GM10248 (cell line): Measurements from ENCODE around the gene PNMA5.
"Not testable (repeated sequence)": the region's sequence is repeated elsewhere in the genome, so short reads cannot be mapped to it uniquely, and the experiment has no call there.

Experiments
- CTCF ChIA-PET: fragments of 300-600 bp; sonication (Branson Sonifier 250); formaldehyde crosslinking; extraction: SDS; loops from one replicate; lab custom pipeline; 2021; ENCODE audit warnings: antibody characterized with exemption; lab: Yijun Ruan, JAX
- POLR2A ChIA-PET: fragments of 350-650 bp; sonication (Branson Sonifier 250); formaldehyde crosslinking; extraction: SDS; loops from one replicate; lab custom pipeline; 2020; ENCODE audit warnings: antibody characterized with exemption; lab: Yijun Ruan, JAX
- DNase-seq: peaks from one replicate; pipeline ENCODE4 v3.0.0; 2012; ENCODE audit errors: extremely low spot score
- CTCF ChIP-seq: IDR thresholded peaks from 2 replicates; pipeline ENCODE4 v1.5.1; 2012; ENCODE audit warnings: mild to moderate bottlenecking, low read depth; ENCODE audit errors: extremely low read depth, missing control alignments, control extremely low read depth

PNMA5 gene

GRCh38 chrX:152993933-152994332, at the start of gene PNMA5:
Gene PNMA5, minus strand, starts transcription at chrX:152994116. Its CDS starts 2,518 bp downstream, at chrX:152991598.
- POLR2A ChIA-PET: no interaction called here
- TF ChIP-seq CTCF: no peak
- DNase-seq: no peak
- CTCF ChIA-PET: no interaction called here

GRCh38 chrX:153032397-153033118, 38.6 kb upstream of the PNMA5 start:
- peak; percentile 85 for DNase-seq
- ChIA-PET CTCF (interaction anchor here (0.7 to 2.6 kb wide), 21 partner anchors 9 to 670 kb away, joined by 3 to 21 read pairs (median 5); partner anchors contain the start of gene HAUS7), POLR2A (interaction anchor here (1.2 kb wide), 1 partner anchor 302 kb away, joined by 3 read pairs; the partner anchor contains the start of gene ZNF275)
- TF ChIP-seq CTCF: peak; percentile 86

GRCh38 chrX:153030801-153031200, 36.9 kb upstream of the PNMA5 start:
- CTCF ChIA-PET: interaction anchor here (0.9 kb wide), 1 partner anchor 89 kb away, joined by 3 read pairs; no protein-coding TSS in a partner anchor
- no peak for TF ChIP-seq CTCF
- no peak for DNase-seq
- POLR2A ChIA-PET: interaction anchor here (0.5 kb wide), 1 partner anchor 72 kb away, joined by 3 read pairs; no protein-coding TSS in a partner anchor

- POLR2A ChIA-PET: no interaction called here
- no peak for TF ChIP-seq CTCF
- DNase-seq: no peak
- CTCF ChIA-PET: interaction anchor here (1.0 to 1.4 kb wide), 2 partner anchors 479 to 638 kb away, joined by 3 to 5 read pairs; no protein-coding TSS in a partner anchor
Measured at GRCh38 chrX:153029875-153030274, 36.0 kb upstream of the PNMA5 start.

- POLR2A ChIA-PET: no interaction called here
- CTCF ChIA-PET: interaction anchor here (1.0 to 1.4 kb wide), 2 partner anchors 479 to 639 kb away, joined by 3 to 5 read pairs; no protein-coding TSS in a partner anchor
- no peak for DNase-seq
Measured at GRCh38 chrX:153029162-153029561, 35.2 kb upstream of the PNMA5 start.

GRCh38 chrX:153028487-153028886, 34.6 kb upstream of the PNMA5 start:
- DNase-seq, CTCF ChIA-PET, POLR2A ChIA-PET: not testable (repeated sequence)

More at GRCh38 chrX:153029162-153029561, 35.2 kb upstream of the PNMA5 start:
- no peak for TF ChIP-seq CTCF

- CTCF ChIA-PET: not testable (repeated sequence)
Measured at GRCh38 chrX:153026501-153026900, 32.6 kb upstream of the PNMA5 start.

More at GRCh38 chrX:153026501-153026900, 32.6 kb upstream of the PNMA5 start:
- POLR2A ChIA-PET, DNase-seq: not testable (repeated sequence)
